HG03064 (cell line): Measurements from ENCODE around the gene TNRC6C.
"Not testable (repeated sequence)": the region's sequence is repeated elsewhere in the genome, so short reads cannot be mapped to it uniquely, and the experiment has no call there.

Experiments
- ATAC-seq: cut with Tn5 transposase; IDR thresholded peaks from one replicate; pipeline ENCODE4 v1.9.1; 2021; ENCODE audit warnings: low read depth; ENCODE audit not compliant: unreplicated experiment

TNRC6C gene

DNA sequence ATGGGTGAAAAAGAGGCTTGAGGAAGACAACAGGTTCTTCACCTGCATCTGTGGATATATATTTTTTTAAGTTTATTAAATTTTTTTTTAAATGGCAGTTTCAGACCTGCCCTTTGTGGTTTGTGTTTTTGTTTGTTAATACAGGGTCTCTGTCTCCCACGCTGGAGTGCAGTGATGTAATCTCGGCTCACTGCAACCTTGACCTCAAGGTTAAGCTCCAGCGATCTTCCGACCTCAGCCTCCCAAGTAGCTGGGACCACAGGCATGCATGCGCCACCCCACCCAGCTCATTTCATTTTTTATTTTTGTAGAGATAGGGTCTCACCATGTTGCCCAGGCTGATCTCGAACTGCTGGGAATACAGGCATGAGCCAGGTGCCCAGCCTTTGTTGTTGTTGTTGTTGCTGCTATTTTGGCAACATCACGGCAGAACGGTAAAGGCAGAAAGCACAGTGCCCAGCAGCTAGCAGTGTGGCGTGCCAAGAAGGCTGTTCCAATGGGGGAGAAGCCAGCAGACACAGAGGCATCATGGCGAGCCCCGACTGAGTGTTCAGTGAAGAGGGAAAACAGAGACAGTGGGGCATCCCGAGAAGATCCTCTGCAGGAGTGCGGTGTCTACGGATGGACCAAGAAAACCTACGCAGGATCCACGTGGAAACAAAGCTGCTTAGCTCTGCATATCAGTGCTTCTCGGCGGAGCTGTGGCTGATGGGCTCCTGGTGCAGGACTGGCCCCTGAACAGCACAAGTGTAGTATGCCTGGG, 150.4 kb downstream of the TNRC6C start:
- no peak for ATAC-seq

DNA sequence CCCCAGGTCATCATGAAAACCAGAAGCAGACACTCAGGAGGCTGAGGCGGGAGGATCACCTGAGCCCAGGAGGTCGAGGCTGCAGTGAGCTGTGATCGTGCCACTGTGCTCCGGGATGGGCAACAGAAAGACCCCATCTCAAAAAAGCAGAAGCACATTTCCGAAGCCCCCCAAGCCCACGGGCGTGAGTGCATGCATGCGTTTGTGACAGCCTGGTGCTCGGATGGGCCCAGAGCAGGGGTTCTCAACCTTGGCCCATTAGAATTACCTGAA, 150.9 kb downstream of the TNRC6C start:
- no peak for ATAC-seq

DNA sequence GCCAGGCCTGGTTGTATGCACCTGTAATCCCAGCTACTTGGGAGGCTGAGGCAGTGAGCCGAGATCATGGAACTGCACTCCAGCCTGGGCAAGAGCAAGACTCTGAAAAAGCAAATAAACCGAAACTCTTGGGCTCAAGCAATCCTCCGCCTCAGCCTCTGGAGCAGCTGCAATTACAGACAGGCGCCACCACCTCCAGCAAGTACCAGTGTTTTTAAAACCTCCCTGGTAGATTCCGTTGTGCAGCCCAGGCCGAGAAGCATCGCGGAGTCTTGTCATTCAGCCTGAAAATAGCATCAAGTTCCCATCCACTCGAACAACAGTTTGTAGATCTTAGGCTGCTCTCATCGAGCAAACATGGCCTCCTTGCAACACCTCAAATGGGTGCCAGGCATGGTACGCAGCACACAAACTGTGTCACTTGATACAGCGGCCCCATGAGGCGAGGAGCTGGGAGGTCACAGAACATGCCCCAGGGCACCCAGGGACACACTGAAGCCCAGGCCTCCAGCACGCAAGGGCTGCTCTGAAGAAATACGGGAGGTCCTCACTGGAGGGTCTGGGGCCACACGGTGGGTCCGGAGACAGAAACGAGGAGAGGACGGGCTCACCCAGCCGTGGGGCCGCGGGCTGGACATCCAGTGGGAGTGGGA, 152.0 kb downstream of the TNRC6C start:
- ATAC-seq, result no peak

- ATAC-seq, result no peak
These were observed 152.7 kb downstream of the TNRC6C start for GRCh38 chr17:78111016-78111726.

DNA sequence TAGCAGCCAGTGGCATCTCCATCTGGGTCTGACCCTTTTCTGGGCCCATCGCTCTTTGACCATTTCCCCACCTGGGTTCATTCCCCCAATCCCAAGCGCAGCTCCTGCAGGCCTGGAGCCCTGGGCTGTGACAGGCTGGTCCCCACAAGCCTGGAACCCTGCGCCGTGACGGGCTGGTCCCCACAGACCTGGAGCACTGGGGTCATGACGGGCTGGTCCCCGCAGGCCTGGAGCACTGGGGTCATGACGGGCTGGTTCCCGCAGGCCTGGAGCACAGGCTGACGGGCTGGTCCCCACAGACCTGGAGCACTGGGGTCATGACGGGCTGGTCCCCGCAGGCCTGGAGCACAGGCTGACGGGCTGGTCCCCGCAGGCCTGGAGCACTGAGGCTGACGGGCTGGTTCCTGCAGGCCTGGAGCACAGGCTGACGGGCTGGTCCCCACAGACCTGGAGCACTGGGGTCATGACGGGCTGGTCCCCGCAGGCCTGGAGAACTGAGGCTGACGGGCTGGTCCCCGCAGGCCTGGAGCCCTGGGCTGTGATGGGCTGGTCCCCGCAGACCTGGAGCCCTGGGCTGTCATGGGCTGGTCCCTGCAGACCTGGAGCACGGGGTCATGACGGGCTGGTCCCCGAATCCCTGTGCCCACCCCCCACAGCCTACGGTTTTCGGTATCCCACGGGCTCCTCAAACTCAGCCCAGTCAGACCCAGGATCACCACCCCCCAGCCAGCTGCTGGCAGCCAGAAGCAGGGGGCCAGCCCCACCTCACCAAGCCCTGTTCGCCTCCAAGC, 153.4 kb downstream of the TNRC6C start:
- ATAC-seq, result no peak

DNA sequence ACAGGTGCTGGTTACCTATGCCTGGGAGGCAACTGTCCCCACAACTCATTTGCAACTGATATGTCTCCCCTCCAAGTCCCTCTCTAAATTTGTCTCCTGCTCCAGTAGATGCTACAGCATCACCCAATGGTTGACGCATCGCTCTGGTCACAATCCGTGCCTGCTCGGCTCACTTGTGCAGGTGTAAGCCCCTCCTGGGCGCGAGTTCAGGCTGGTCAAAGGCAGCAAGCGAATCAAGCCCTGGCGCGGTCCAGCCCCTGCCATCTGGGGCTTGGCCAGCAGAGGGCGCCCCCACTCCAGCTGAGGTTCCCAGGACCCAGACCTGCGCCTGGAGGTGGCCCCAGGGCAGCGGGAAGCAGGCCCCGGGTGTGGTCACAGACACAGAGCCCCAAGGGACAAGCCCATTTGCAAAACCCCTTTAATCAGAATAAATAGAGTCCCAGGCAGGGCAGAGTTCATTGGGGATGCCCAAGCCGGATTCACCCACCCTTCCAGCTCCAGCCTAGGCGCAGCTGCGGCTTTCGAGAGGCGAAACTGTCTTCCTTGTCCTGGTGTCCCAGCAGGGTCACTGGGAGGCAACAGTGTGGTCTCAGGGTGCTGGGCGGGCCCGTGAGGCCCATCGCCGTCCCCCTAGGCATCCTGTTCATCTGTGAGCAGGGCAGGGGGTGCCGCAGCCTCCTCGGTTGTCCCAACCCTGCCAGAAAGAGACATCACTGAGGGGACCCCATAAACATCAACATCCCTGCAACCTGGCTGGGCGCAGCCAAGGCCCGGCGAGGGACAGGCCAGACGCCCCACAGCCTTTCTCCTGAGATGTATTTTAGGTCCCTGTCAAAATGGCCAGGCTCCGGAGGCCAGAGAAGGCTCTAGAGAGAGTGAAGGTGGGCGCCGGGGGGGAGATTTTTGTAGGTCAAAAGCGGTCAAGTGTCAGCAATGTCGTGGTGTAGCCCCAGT, 154.3 kb downstream of the TNRC6C start:
- ATAC-seq, result no peak

- no peak for ATAC-seq
These were observed 155.6 kb downstream of the TNRC6C start for GRCh38 chr17:78113804-78114785.

DNA sequence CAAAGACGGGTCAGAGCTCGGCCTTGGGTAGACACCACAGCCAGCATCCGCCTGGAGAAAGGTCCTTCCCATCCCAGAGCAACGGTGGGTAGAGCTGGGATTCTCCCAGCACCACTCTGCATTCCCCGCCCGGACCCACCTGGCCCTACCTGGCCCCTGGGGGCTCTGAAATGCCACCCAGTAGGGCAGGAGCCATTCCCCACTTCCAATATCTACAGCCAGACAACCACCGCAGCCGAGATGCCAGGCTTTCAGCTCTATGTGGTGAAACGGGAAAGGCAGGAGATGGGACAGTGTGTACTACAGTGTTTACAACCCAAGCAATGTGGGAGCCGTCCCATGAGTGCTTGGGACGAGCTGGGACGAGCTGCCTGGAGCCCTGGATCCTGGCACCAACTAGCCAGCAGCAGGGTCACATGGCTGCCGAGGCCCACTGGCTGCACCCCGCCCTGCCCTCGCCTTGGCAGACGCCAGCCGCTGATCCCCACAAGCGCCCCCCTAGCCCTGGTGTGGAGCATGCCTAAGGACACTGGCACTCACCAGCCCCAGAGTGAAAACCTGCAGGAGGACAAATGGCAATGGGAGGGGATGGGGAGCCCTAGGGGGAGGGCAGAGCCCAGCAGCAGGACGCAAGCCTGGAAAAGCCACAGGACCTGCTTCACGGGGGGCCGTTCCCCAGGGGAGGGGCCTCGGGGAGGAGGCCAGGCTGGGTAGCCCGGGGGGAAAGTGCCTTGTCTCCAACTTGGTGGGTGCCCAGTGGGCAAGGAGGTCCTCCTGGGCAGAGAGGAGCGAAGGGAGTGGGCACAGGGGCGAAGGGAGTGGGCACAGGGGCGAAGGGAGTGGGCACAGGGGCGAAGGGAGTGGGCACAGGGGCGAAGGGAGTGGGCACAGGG, 156.6 kb downstream of the TNRC6C start:
- ATAC-seq, result no peak

DNA sequence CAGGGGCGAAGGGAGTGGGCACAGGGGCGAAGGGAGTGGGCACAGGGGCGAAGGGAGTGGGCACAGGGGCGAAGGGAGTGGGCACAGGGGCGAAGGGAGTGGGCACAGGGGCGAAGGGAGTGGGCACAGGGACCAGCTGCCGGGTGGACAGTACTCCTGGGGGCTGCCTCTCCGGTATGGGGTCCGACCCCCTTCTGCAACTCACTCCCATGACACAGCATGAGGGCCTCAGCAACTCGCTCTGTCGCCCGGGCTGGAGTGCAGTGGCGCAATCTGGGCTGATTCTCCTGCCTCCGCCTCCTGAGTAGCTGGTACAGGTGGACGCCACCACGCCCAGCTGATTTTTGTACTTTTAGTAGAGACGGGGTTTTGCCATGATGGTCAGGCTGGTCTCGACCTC, 157.3 kb downstream of the TNRC6C start:
- ATAC-seq, result not testable (repeated sequence)

DNA sequence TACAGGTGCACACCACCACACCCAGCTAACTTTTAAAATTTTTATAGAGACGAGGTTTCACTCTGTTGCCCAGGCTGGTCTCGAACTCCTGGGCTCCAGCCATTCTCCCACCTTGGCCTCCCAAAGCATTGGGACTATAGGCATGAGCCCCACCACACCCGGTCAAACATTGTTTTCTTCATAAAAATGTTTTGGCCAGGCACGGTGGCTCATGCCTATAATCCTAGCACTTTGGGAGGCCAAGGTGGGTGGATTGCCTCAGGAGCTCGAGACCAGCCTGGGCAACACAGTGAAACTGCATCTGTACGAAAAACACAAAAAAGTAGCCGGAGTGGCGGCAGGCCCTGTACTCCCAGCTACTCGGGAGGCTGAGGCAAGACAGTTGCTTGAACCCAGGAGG, 157.9 kb downstream of the TNRC6C start:
- no peak for ATAC-seq

DNA sequence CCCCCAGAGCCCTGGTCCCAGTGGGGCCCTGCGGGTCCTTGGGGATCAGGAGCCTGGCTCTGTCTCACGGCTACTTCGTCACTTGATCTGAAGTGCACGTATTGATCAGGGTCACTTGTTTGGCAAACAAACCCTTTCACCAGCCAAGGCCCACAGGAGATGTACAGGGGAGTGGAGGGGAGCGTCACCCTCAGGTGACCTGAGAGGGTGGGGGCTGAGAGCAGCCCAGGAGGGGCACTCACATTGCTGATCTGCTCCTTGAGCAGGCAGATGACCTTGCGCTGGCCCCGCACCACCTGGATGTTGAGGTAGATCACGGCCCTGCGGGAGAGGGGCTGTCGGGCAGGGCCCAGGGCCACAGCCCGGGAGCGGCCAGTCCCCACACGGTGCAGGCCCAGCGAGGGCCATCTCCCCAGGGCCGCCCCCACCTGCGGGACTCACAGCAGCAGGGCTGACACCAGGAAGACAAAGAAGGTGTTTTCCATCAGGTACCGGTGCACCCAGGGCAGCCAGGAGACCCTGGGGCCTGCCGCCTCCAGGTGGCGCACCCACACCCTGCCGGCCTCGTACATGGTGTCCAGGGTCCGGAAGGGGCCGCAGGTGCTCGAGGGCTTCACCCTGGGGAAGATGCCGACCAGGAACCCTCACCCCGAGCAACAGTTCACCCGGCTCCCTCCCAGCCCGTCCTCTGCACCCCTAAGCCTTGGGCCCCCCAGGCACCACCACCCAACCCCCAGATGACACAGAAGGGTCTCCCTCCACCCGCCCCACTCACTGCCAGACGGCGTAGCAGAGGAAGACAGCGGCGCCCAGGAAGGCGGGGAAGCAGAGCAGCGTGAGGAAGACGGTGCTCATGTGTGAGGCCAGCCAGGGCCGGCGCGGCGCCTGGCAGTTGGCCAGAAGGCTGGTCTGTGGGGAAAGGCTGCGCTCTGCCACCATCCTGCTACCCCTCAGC, 158.8 kb downstream of the TNRC6C start:
- ATAC-seq, result no peak

- no peak for ATAC-seq
These were observed 160.3 kb downstream of the TNRC6C start for GRCh38 chr17:78118801-78119241.

DNA sequence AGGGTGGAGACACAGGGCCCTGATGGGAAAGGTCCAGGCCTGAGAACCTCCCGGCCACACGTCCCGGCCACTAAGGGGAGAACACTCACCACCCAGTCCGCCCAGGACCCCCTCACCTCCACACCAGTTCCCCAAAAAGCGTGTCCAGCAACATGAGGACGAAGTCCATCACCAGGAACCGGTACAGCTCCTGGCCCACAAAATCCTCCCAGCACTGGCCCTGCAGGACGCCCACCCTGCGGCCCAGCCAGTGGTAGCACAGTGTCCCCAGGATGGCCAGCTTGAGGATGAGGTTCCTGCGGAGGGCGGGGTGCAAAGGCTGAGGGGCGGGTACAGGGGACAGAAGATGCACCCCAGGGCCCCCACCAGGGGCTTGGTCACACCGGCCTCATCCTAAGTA, 162.0 kb downstream of the TNRC6C start:
- no peak for ATAC-seq

GRCh38 chr17:78120971-78121800, 162.7 kb downstream of the TNRC6C start:
- ATAC-seq, result no peak

DNA sequence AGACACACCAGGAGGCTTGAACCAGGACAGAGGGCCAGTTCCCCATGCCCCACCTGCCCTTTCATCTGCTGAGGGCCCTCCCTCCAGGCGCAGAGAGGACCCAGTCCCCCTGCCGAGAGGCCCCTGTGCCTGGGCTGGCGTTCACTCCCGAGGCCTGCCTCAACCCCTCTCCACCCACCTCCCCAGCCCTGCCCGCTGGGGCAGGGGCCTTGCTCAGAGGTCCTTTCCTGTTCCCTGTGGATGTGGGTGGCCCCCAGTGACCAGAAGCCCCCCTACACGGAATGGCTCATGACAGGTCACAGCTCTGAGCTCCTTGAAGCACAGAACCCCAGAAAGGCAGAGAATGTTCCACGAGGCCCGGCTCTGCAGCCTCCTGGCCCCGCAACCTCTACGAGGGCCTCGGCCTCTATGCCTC, 163.3 kb downstream of the TNRC6C start:
- ATAC-seq, result no peak
